GM23338 (cell line): Measurements from ENCODE around the gene DNM2. TPM values are rescaled to one million over a fixed set of nuclear protein-coding genes. Genes with fewer than 3 reads are reported as not detected.

Experiments
- ATAC-seq: fragments of 200-7000 bp; cut with Tn5 transposase; 3 replicates; pipeline ENCODE4 v1.9.1; 2020
- DNase-seq: peaks from one replicate; pipeline ENCODE4 v3.0.0-alpha.2; 2015; ENCODE audit warnings: low spot score
- H2AFZ ChIP-seq: fragments of 200-600 bp; sonication (generic); 2 replicates; pipeline ENCODE4 v1.8.0; 2016; ENCODE audit warnings: antibody characterized with exemption, mild to moderate bottlenecking, moderate library complexity
- H3F3A ChIP-seq: fragments of 200-600 bp; sonication (generic); replicated peaks from 2 replicates; pipeline ENCODE4 v1.8.0; 2017; ENCODE audit warnings: antibody characterized with exemption, mixed run types, low read depth
- H3K27ac ChIP-seq: fragments of 200-600 bp; sonication (generic); 2 replicates; pipeline ENCODE4 v1.6.1; 2016; ENCODE audit warnings: low read depth
- H3K27me3 ChIP-seq: fragments of 200-600 bp; sonication (generic); 2 replicates; pipeline ENCODE4 v1.8.0; 2016; ENCODE audit warnings: mild to moderate bottlenecking, mixed run types, moderate library complexity; ENCODE audit not compliant: insufficient read depth
- H3K36me3 ChIP-seq: fragments of 200-600 bp; sonication (generic); 2 replicates; pipeline ENCODE4 v1.8.0; 2016; ENCODE audit warnings: mild to moderate bottlenecking; ENCODE audit not compliant: insufficient read depth
- H3K4me1 ChIP-seq: fragments of 200-600 bp; sonication (generic); 2 replicates; pipeline ENCODE4 v1.8.0; 2016; ENCODE audit warnings: mild to moderate bottlenecking, moderate library complexity; ENCODE audit not compliant: insufficient read depth
- H3K4me2 ChIP-seq: fragments of 200-600 bp; sonication (generic); 2 replicates; pipeline ENCODE4 v1.7.1; 2017; ENCODE audit warnings: mixed run types
- H3K4me3 ChIP-seq: fragments of 200-600 bp; sonication (generic); 2 replicates; pipeline ENCODE4 v1.6.1; 2016; ENCODE audit warnings: mixed run types
- H3K79me2 ChIP-seq: fragments of 200-600 bp; sonication (generic); replicated peaks from 2 replicates; pipeline ENCODE4 v1.8.0; 2017; ENCODE audit warnings: mild to moderate bottlenecking; ENCODE audit not compliant: insufficient read depth
- H3K9me2 ChIP-seq: fragments of 200-600 bp; sonication (generic); 2 replicates; pipeline ENCODE4 v1.8.0; 2017; ENCODE audit not compliant: insufficient read depth
- H4K20me1 ChIP-seq: fragments of 200-600 bp; sonication (generic); replicated peaks from 2 replicates; pipeline ENCODE4 v1.8.0; 2017; ENCODE audit warnings: mild to moderate bottlenecking; ENCODE audit not compliant: insufficient read depth
- H3K27ac Mint-ChIP-seq: 2 replicates; pipeline ENCODE4 v1.8.0; 2020; ENCODE audit warnings: inconsistent platforms, mild to moderate bottlenecking, moderate library complexity, mixed read lengths
- H3K27me3 Mint-ChIP-seq: 3 replicates; pipeline ENCODE4 v1.8.0; 2022; ENCODE audit warnings: low read depth, mild to moderate bottlenecking, moderate library complexity, mixed read lengths, inconsistent platforms; ENCODE audit not compliant: insufficient read depth, poor library complexity
- H3K36me3 Mint-ChIP-seq: 3 replicates; pipeline ENCODE4 v1.8.0; 2021; ENCODE audit warnings: low read depth, mild to moderate bottlenecking, inconsistent platforms, moderate library complexity, mixed read lengths
- H3K4me1 Mint-ChIP-seq: 3 replicates; pipeline ENCODE4 v1.8.0; 2020; ENCODE audit warnings: mild to moderate bottlenecking, inconsistent platforms, mixed read lengths
- H3K4me3 Mint-ChIP-seq: 3 replicates; pipeline ENCODE4 v1.8.0; 2021; ENCODE audit warnings: moderate library complexity, mild to moderate bottlenecking, inconsistent platforms, mixed read lengths
- H3K9me3 Mint-ChIP-seq: 3 replicates; pipeline ENCODE4 v1.8.0; 2020; ENCODE audit warnings: moderate library complexity, mild to moderate bottlenecking, inconsistent platforms, mixed read lengths
- CREB1 ChIP-seq: fragments of 250-450 bp; sonication (Bioruptor Pico); IDR thresholded peaks from 2 replicates; pipeline ENCODE4 v1.5.0; 2020; ENCODE audit warnings: low read depth, mild to moderate bottlenecking, moderate library complexity
- JUNB ChIP-seq: IDR thresholded peaks from one replicate; pipeline ENCODE4 v1.6.1; 2016; ENCODE audit warnings: antibody characterized with exemption; ENCODE audit not compliant: unreplicated experiment
- NANOG ChIP-seq: IDR thresholded peaks from 2 replicates; pipeline ENCODE4 v1.6.1; 2016; ENCODE audit warnings: antibody characterized with exemption, borderline replicate concordance
- POLR2AphosphoS5 ChIP-seq: IDR thresholded peaks from 2 replicates; pipeline ENCODE4 v1.6.1; 2016; ENCODE audit warnings: antibody characterized with exemption, low read depth
- ZNF331 ChIP-seq: fragments of 250-450 bp; sonication (Bioruptor Pico); IDR thresholded peaks from 2 replicates; pipeline ENCODE4 v1.5.0; 2020; ENCODE audit warnings: low read depth, mild to moderate bottlenecking, moderate library complexity
- polyA plus RNA-seq: library from polyadenylated mRNA; unstranded; fragments of >200 nt; fragmentation: Nextera tagmentation; extraction: Ambion mirVana; gene quantifications from 2 replicates; pipeline ENCODE4 v1.2.1, GENCODE V29; 2016
- total RNA-seq: library from RNA; depleted of rRNA; stranded (reverse); fragments of >200 nt; shearing (Covaris generic); gene quantifications from 2 replicates; pipeline ENCODE4 v1.2.3, GENCODE V29; 2014
- TF ChIP-seq, protein P1 (sequence below), 2 experiments: fragments of 200-600 bp in 1 of 2; sonication (generic) in 1 of 2; conservative IDR thresholded peaks; 2 replicates each; pipeline versions ENCODE4 v1.5.1 to v1.6.1; 2016 to 2017; ENCODE audit warnings: antibody characterized with exemption in 2 of 2, low read depth in 2 of 2, mild to moderate bottlenecking in 2 of 2, moderate library complexity in 1 of 2
- TF ChIP-seq, protein P2 (sequence below): IDR thresholded peaks from 2 replicates; pipeline ENCODE4 v1.6.1; 2016; ENCODE audit warnings: antibody characterized with exemption
- TF ChIP-seq, protein P3 (sequence below): IDR thresholded peaks from one replicate; pipeline ENCODE4 v1.6.1; 2018; ENCODE audit warnings: antibody characterized with exemption; ENCODE audit not compliant: unreplicated experiment

Gene DNM2
- total and polyA plus RNA-seq, 2 experiments from 2014 or later: 40.7 to 138 TPM

DNA sequence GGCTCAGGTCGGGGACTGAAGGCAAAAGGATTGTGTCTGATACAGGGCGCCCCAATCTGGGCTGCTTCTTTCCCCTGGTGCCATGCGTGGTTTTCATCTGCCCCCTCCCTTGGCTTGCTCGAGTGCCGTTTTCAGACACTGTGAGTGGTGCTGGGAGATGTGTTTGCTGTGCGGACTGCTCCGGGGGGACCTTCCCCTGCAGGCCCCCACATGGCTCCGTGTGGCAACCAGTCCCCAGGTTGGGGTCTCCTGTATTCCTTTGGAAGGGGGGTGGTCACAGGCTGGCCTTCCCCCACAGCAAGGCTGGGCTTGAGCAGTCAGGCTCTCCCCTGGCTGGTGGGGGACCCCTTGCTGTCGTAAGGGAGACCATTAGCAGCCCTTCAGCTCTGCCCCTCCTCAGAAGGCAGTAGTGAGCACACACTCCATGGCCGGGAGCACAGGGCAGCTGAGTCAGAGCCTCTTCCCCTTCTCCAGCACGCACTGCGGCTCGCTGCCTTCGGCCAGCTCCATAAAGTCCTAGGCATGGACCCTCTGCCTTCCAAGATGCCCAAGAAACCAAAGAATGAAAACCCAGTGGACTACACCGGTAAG, 37.2 kb upstream of the DNM2 start:
- Histone ChIP-seq H3K9me2 (no peaks in the 10 kb centered on the region), H4K20me1 (peaks cover 67% of the 10 kb centered on the region), H3K27me3 (no peaks in the 10 kb centered on the region), H3K79me2 (peaks cover 85% of the 10 kb centered on the region), H3K4me3 (no peak overlapping the region), H3K4me1 (no peaks in the 10 kb centered on the region), H3K36me3 (peaks cover 93% of the 10 kb centered on the region), H3F3A (peaks cover 79% of the 10 kb centered on the region), H2AFZ (no peak overlapping the region), H3K4me2 (no peak overlapping the region), H3K27ac (0 out of 2 replicates have a peak overlapping the region, but pooled peaks have one; percentile 55)
- DNase-seq (no peak), ATAC-seq (no peak)
- Mint-ChIP-seq H3K4me1 (no peaks in the 10 kb centered on the region), H3K36me3 (peaks cover 100% of the 10 kb centered on the region), H3K4me3 (no peak overlapping the region), H3K27ac (no peak overlapping the region; the same call in 1 of the 2 replicates), H3K9me3 (peaks cover 2% of the 10 kb centered on the region; the same call in 1 of the 3 replicates), H3K27me3 (peaks cover 25% of the 10 kb centered on the region)
- no peak for TF ChIP-seq JUNB
- TF ChIP-seq, protein P1, sequence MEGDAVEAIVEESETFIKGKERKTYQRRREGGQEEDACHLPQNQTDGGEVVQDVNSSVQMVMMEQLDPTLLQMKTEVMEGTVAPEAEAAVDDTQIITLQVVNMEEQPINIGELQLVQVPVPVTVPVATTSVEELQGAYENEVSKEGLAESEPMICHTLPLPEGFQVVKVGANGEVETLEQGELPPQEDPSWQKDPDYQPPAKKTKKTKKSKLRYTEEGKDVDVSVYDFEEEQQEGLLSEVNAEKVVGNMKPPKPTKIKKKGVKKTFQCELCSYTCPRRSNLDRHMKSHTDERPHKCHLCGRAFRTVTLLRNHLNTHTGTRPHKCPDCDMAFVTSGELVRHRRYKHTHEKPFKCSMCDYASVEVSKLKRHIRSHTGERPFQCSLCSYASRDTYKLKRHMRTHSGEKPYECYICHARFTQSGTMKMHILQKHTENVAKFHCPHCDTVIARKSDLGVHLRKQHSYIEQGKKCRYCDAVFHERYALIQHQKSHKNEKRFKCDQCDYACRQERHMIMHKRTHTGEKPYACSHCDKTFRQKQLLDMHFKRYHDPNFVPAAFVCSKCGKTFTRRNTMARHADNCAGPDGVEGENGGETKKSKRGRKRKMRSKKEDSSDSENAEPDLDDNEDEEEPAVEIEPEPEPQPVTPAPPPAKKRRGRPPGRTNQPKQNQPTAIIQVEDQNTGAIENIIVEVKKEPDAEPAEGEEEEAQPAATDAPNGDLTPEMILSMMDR (conservative IDR thresholded peaks at IDR 0.05; ENCODE audit: low read depth in 2 of 2): no peak
- TF ChIP-seq ZNF331: no peak
- no peak; the same call in 1 of the 2 replicates for TF ChIP-seq POLR2AphosphoS5
- no peak for TF ChIP-seq CREB1 (CRISPR knock-in tag)
- TF ChIP-seq, protein P2, sequence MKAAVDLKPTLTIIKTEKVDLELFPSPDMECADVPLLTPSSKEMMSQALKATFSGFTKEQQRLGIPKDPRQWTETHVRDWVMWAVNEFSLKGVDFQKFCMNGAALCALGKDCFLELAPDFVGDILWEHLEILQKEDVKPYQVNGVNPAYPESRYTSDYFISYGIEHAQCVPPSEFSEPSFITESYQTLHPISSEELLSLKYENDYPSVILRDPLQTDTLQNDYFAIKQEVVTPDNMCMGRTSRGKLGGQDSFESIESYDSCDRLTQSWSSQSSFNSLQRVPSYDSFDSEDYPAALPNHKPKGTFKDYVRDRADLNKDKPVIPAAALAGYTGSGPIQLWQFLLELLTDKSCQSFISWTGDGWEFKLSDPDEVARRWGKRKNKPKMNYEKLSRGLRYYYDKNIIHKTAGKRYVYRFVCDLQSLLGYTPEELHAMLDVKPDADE: no peak

DNA sequence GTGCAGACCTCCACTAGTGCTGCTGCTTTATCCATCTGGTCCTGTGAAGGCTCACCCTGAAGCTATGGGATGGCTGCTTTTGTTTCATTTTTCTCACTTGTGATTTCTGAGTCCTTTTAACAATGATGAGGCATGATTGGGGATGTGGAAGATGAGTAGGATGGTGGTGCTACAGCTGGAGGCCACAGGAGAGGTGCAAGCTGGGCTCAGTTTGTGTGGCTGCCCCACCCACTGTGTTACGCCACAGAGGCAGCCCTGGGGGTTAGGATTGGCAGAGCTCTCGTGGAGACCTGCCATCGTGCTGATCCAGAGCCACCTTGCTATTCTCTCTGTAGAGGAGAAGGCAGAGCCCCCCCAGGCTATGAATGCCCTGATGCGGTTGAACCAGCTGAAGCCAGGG, 36.2 kb upstream of the DNM2 start:
- H3K9me2 ChIP-seq: no peaks in the 10 kb centered on the region
- peak overlapping the region; percentile 69; the same call in 1 of the 2 replicates for H3K27ac ChIP-seq
- Mint-ChIP-seq H3K36me3 (peaks cover 97% of the 10 kb centered on the region), H3K9me3 (peaks cover 2% of the 10 kb centered on the region; the same call in 1 of the 3 replicates), H3K27ac (peak overlapping the region; percentile 60), H3K4me1 (no peaks in the 10 kb centered on the region), H3K27me3 (peaks cover 22% of the 10 kb centered on the region), H3K4me3 (no peak overlapping the region; the same call in 2 of the 3 replicates)
- H3F3A ChIP-seq: peaks cover 82% of the 10 kb centered on the region
- no peak overlapping the region for H2AFZ ChIP-seq
- H4K20me1 ChIP-seq: peaks cover 65% of the 10 kb centered on the region
- ATAC-seq (no peak), DNase-seq (no peak)
- H3K79me2 ChIP-seq: peaks cover 78% of the 10 kb centered on the region
- H3K36me3 ChIP-seq: peaks cover 98% of the 10 kb centered on the region
- no peak overlapping the region for H3K4me3 ChIP-seq
- H3K4me2 ChIP-seq: no peak overlapping the region
- no peaks in the 10 kb centered on the region for H3K27me3 ChIP-seq
- H3K4me1 ChIP-seq: no peaks in the 10 kb centered on the region
- TF ChIP-seq, protein P3, sequence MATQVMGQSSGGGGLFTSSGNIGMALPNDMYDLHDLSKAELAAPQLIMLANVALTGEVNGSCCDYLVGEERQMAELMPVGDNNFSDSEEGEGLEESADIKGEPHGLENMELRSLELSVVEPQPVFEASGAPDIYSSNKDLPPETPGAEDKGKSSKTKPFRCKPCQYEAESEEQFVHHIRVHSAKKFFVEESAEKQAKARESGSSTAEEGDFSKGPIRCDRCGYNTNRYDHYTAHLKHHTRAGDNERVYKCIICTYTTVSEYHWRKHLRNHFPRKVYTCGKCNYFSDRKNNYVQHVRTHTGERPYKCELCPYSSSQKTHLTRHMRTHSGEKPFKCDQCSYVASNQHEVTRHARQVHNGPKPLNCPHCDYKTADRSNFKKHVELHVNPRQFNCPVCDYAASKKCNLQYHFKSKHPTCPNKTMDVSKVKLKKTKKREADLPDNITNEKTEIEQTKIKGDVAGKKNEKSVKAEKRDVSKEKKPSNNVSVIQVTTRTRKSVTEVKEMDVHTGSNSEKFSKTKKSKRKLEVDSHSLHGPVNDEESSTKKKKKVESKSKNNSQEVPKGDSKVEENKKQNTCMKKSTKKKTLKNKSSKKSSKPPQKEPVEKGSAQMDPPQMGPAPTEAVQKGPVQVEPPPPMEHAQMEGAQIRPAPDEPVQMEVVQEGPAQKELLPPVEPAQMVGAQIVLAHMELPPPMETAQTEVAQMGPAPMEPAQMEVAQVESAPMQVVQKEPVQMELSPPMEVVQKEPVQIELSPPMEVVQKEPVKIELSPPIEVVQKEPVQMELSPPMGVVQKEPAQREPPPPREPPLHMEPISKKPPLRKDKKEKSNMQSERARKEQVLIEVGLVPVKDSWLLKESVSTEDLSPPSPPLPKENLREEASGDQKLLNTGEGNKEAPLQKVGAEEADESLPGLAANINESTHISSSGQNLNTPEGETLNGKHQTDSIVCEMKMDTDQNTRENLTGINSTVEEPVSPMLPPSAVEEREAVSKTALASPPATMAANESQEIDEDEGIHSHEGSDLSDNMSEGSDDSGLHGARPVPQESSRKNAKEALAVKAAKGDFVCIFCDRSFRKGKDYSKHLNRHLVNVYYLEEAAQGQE: no peak
- TF ChIP-seq NANOG (no peak), POLR2AphosphoS5 (peak; percentile 31; the same call in 1 of the 2 replicates)
